Activated CD4-positive, alpha-beta memory T cell treated with anti-CD3 and anti-CD28 coated beads for 36 hours (primary cell): Measurements from ENCODE around the gene KRT71. TPM values are rescaled to one million over a fixed set of nuclear protein-coding genes. Genes with fewer than 3 reads are reported as not detected.

Experiments used
- CTCF ChIA-PET: fragments of 350-600 bp; sonication (Branson Sonifier 250); formaldehyde crosslinking; loops from one replicate; lab custom pipeline; 2021; ENCODE audit warnings: antibody characterized with exemption, inconsistent platforms; lab: Charles Lee
- POLR2A ChIA-PET: fragments of 350-600 bp; sonication (Branson Sonifier 250); formaldehyde crosslinking; loops from one replicate; lab custom pipeline; 2021; ENCODE audit warnings: antibody characterized with exemption; lab: Charles Lee
- DNase-seq: peaks from one replicate; pipeline ENCODE4 v3.0.0-alpha.2; 2020
- H3K27ac Mint-ChIP-seq: one replicate; pipeline ENCODE4 v1.8.0; 2021; ENCODE audit warnings: mixed read lengths
- H3K27me3 Mint-ChIP-seq: one replicate; pipeline ENCODE4 v1.8.0; 2021; ENCODE audit warnings: mixed read lengths
- H3K36me3 Mint-ChIP-seq: one replicate; pipeline ENCODE4 v1.8.0; 2021; ENCODE audit warnings: mixed read lengths
- H3K4me1 Mint-ChIP-seq: one replicate; pipeline ENCODE4 v1.8.0; 2021; ENCODE audit warnings: low read depth, mixed read lengths
- H3K4me3 Mint-ChIP-seq: one replicate; pipeline ENCODE4 v1.8.0; 2021; ENCODE audit warnings: mild to moderate bottlenecking, mixed read lengths
- H3K9me3 Mint-ChIP-seq: one replicate; pipeline ENCODE4 v1.8.0; 2021; ENCODE audit warnings: mixed read lengths
- intact Hi-C: fragments of 100-400 bp; cut with micrococcal nuclease; formaldehyde crosslinking; loops from one replicate; pipeline ENCODE4 v1.15.1; 2023
- total RNA-seq, 2 experiments: library from RNA; stranded (reverse); gene quantifications; one replicate each; pipeline ENCODE4 v1.2.3, GENCODE V29; 2021

Gene KRT71
- total RNA-seq, 2 experiments from 2014 or later = not detected

DNA sequence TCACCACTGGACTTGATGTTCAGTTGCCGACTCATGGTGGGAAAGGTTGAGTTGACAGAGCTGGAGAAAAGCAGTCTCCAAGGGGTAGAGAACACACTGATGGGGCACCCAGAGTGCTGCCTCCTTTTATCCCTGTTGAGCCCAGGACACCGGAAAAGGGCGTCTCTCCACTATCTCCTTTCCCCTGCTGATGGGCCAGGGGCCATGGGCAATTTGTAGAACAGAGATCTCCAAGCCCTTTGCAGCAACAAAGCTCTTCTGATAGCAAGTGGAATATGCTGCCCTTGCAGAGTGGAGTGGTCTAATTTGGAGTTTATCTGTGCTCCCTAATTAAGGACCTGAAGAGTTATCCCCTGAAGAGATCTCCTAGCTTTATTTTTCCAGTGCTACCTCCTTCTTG lies 20.8 kb upstream of the KRT71 start, which contains the start of gene KRT74:
Gene KRT74 (minus strand): TSS at position 101 of the 400 bp plus-strand sequence. CDS start 66 bp downstream, at position 35.
- peaks cover 6% of the 10 kb centered on the region for H3K27me3 Mint-ChIP-seq
- no peak within 1 kb of the TSS for H3K4me3 Mint-ChIP-seq
- no peak within 1 kb of the TSS for H3K27ac Mint-ChIP-seq
- H3K9me3 Mint-ChIP-seq = no peaks in the 10 kb centered on the region
- H3K36me3 Mint-ChIP-seq = no peaks in the 10 kb centered on the region
- no peaks in the 10 kb centered on the region for H3K4me1 Mint-ChIP-seq
- intact Hi-C loops = no loop called here
- POLR2A ChIA-PET = no interaction called here
- CTCF ChIA-PET = interaction anchor here (0.8 kb wide), 1 partner anchor 299 kb away, joined by 3 read pairs; no protein-coding TSS in a partner anchor
- no peak for DNase-seq

DNA sequence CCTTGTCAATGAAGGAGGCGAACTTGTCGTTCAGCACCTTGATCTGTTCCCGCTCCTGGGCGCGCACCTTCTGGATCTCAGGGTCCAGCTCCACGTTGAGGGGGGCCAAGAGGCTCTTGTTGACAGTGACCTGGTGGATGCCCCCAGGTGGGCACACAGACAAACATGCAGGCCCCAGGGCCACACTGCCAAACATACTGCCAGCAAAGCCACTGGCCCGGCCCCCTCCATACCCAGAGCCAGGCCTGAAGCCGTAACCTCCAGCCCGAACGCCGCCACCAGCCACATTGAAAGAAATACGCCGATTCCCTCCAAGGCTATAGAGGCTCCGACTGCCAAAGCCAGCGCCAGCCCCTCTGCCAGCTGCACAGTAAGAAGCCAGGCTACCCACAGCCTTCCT lies 20.4 kb upstream of the KRT71 start:
- CTCF ChIA-PET = interaction anchor here (0.8 kb wide), 1 partner anchor 300 kb away, joined by 3 read pairs; no protein-coding TSS in a partner anchor
- Mint-ChIP-seq H3K4me1 (no peaks in the 10 kb centered on the region), H3K4me3 (no peak overlapping the region), H3K27ac (no peak overlapping the region), H3K36me3 (no peaks in the 10 kb centered on the region), H3K9me3 (no peaks in the 10 kb centered on the region), H3K27me3 (peaks cover 6% of the 10 kb centered on the region)
- intact Hi-C loops = no loop called here
- POLR2A ChIA-PET = no interaction called here
- DNase-seq = no peak

DNA sequence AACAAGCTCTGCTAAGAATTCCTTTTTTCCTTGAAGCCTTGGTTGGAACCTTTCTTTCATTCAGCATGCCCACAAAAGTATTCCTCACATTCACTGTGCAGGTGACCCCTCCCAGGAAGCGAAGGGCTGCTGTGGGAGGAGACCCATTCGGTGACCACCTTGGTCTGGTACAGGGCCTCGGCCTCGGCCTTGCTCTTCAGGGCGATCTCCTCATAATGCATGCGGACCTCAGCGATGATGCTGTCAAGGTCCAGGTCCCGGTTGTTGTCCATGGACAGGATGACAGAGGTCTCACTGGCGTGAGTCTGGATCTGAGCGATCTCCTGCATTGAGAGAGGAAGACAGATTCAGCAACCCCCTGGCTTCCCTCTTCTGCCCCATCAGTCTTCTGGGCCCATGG lies 17.6 kb upstream of the KRT71 start:
- H3K27me3 Mint-ChIP-seq = peaks cover 13% of the 10 kb centered on the region
- no peaks in the 10 kb centered on the region for H3K36me3 Mint-ChIP-seq
- POLR2A ChIA-PET = no interaction called here
- CTCF ChIA-PET = no interaction called here
- DNase-seq = no peak
- H3K27ac Mint-ChIP-seq = no peak overlapping the region
- intact Hi-C loops = no loop called here
- H3K4me3 Mint-ChIP-seq = no peak overlapping the region
- H3K4me1 Mint-ChIP-seq = no peaks in the 10 kb centered on the region
- no peaks in the 10 kb centered on the region for H3K9me3 Mint-ChIP-seq

DNA sequence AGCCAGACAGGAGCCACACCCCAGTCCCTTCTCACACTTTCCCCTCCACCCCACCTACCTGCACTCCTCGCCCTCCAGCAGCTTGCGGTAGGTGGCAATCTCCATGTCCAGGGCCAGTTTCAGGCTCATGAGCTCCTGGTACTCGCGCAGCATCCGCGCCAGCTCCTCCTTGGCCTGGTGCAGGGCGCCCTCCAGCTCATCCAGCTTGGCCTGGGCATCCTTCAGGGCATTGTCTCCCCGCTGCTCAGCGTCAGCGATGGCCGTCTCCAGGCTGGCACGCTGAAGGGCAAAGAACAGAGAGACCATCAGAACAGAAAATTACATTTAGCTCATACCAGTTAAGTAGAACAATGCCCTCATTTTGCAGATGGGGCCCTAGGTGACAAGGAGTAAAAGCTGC lies 15.2 kb upstream of the KRT71 start:
- H3K9me3 Mint-ChIP-seq = no peaks in the 10 kb centered on the region
- H3K4me1 Mint-ChIP-seq = no peaks in the 10 kb centered on the region
- intact Hi-C loops = no loop called here
- H3K36me3 Mint-ChIP-seq = no peaks in the 10 kb centered on the region
- no peak overlapping the region for H3K27ac Mint-ChIP-seq
- no peak overlapping the region for H3K4me3 Mint-ChIP-seq
- no peak for DNase-seq
- ChIA-PET CTCF (interaction anchor here (1.5 kb wide), 1 partner anchor 302 kb away, joined by 4 read pairs; no protein-coding TSS in a partner anchor), POLR2A (no interaction called here)
- H3K27me3 Mint-ChIP-seq = peaks cover 18% of the 10 kb centered on the region

DNA sequence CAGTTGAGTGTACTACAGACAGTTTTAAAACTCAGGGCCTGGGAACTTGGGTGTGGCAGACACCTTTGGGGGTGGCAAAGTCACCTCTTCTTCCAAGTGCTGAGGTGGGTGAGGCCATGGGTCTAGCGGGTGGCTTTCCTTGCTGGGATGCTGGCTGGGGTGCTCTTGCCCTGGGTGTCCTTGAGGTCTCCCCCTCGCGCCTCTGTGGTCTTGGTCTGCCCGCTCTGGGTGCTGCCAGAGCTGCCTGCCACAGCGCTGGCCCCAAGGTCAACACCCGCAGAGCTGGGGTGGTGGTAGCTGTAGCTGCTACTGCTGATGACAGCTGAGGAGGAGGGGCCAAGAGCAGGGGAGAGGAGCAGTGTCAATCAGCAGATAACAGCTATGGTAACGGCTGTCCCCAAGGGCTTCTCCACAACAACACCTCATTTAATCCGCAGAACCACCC lies 13.9 kb upstream of the KRT71 start:
- Mint-ChIP-seq H3K9me3 (no peaks in the 10 kb centered on the region), H3K27ac (no peak overlapping the region), H3K4me1 (no peaks in the 10 kb centered on the region), H3K27me3 (peaks cover 14% of the 10 kb centered on the region), H3K4me3 (no peak overlapping the region), H3K36me3 (no peaks in the 10 kb centered on the region)
- ChIA-PET CTCF (interaction anchor here (1.1 to 1.2 kb wide), 3 partner anchors 299 to 414 kb away, joined by 3 read pairs; no protein-coding TSS in a partner anchor), POLR2A (no interaction called here)
- intact Hi-C loops = no loop called here
- DNase-seq = no peak

DNA sequence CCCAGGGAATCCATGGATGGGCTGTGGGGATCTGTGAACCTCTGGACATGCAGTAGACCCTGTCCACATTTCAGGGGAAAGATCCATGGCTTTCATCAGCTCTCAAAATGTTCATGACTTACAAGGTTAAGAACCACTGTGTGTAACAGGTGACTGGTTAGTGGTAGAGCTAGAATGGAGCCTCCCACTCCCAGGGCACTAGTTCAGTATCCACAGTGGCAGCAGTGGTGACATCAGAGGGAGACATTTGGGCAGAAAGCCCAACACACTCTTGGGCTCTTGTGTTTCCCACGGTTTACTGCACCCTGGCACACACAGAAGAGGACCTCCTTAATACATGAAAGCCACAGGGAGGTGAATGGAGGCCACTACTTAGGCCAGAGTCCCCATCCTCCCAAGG lies 11.6 kb upstream of the KRT71 start:
- ChIA-PET CTCF (no interaction called here), POLR2A (no interaction called here)
- Mint-ChIP-seq H3K4me1 (no peaks in the 10 kb centered on the region), H3K4me3 (no peak overlapping the region), H3K36me3 (no peaks in the 10 kb centered on the region), H3K27me3 (peaks cover 20% of the 10 kb centered on the region), H3K9me3 (no peaks in the 10 kb centered on the region), H3K27ac (no peak overlapping the region)
- intact Hi-C loops = no loop called here
- no peak for DNase-seq

DNA sequence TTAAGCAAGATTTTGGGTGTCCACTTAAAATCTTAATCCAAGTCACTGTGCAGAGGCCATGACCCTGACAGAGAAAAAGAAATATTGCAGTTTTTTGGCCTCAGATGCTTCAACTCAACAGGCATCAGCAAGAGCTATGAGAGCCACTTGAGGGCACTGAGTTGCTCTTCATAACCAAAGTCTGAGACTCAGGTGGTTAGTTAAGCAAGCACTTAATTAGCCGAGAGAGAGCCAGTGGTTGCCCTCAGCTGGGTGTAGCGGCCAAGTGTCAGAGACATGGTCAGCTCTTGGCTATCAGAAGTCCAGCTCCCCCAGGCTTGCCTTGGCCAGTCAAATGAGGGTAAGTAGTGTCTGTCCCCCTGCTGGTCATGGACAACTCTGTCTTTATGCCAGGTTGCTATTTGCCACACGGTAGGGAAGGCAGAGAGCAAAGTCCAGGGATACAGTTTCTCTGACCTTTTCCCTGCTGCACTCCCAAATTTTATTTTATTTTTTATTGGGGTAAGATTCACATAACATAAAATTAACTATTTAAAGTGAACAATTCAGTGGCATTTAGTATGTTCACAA lies 9.0 kb upstream of the KRT71 start:
- no peak overlapping the region for H3K4me3 Mint-ChIP-seq
- no peak for DNase-seq
- H3K4me1 Mint-ChIP-seq = no peaks in the 10 kb centered on the region
- peaks cover 20% of the 10 kb centered on the region for H3K27me3 Mint-ChIP-seq
- no peaks in the 10 kb centered on the region for H3K9me3 Mint-ChIP-seq
- intact Hi-C loops = no loop called here
- CTCF ChIA-PET = interaction anchor here (1.5 kb wide), 1 partner anchor 323 kb away, joined by 4 read pairs; no protein-coding TSS in a partner anchor
- H3K36me3 Mint-ChIP-seq = no peaks in the 10 kb centered on the region
- H3K27ac Mint-ChIP-seq = no peak overlapping the region
- POLR2A ChIA-PET = no interaction called here

DNA sequence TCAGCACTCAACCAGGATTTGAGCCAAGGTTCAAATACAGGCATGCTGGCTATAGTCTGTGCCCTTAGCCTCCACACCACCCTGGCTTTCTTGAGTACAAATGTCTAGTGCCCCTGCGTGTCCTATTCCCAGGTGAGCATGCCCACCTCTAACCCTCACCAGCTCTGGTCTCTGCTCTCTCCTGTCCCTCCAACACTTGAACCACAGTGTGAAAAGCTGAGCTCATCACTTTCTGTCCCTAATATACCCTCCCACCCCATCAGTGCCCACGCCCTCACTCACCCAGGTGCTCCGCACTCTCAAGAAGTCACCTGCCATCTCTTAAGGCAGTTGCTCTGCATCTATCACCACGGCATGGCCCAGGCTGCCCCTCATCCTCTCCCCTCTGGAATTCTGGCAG lies 7.0 kb upstream of the KRT71 start:
- H3K4me1 Mint-ChIP-seq = no peaks in the 10 kb centered on the region
- POLR2A ChIA-PET = no interaction called here
- no peak for DNase-seq

DNA sequence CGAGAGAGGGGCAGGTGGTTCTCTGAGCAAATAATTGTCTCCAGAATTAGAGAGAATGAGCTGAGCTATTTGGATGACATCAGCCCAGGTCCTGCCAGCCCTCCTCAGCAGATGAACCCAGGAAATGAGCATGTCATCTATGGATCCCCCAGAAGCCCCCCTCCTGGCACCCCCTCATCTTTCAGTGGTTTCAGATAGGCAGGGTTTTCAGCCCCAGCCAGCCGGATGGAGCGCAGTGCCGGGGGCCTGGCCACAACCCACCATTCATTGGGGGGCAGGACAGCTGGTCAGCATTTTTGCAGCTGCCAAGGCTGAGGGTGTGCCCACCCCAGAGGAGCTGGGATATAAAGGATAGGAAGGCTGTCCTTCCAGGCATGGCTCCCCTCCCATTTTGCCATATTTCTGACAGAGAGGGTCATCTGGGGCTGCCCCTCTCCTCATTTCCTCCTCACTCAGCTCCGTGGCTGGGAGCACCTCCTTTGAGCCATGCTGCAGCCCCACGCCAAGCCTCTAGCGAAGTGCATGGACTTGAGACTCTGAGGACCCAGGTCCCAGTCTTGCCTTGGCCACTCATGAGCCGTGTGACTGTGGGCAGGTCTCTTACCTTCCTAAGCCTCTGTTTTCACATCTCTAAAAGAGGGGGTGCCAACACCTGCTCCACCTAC lies 6.0 kb upstream of the KRT71 start:
- no peak overlapping the region for H3K27ac Mint-ChIP-seq
- H3K36me3 Mint-ChIP-seq = no peaks in the 10 kb centered on the region
- H3K9me3 Mint-ChIP-seq = no peaks in the 10 kb centered on the region
- no peak overlapping the region for H3K4me3 Mint-ChIP-seq
- ChIA-PET CTCF (no interaction called here), POLR2A (no interaction called here)
- H3K4me1 Mint-ChIP-seq = no peaks in the 10 kb centered on the region
- intact Hi-C loops = no loop called here
- no peak for DNase-seq
- peaks cover 6% of the 10 kb centered on the region for H3K27me3 Mint-ChIP-seq

More for the DNA sequence above, 7.0 kb upstream of the KRT71 start:
- Mint-ChIP-seq H3K4me3 (no peak overlapping the region), H3K36me3 (no peaks in the 10 kb centered on the region), H3K27ac (no peak overlapping the region), H3K27me3 (peaks cover 11% of the 10 kb centered on the region), H3K9me3 (no peaks in the 10 kb centered on the region)
- intact Hi-C loops = no loop called here
- CTCF ChIA-PET = no interaction called here

DNA sequence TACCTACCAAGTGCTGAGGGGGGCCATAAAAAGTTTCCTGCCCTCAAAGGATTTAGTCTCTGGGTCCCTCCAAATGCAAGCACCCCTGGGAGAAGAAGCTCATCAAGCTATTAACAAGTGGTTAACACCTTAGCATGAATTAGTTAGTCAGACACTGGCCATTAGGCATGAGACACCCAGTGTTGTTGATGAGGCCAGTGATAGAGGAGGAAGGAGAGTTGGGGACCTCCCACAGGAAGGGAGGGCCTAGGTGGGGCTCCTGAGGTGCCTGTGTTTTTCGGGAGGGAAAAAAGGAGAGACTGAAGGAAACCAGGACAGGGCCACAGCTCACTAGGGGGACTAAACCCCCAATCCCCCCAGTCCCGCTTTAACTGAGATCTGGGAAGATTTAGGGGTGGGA lies 4.5 kb upstream of the KRT71 start:
- H3K4me3 Mint-ChIP-seq = no peak overlapping the region
- no peak for DNase-seq
- no peak overlapping the region for H3K27ac Mint-ChIP-seq
- no peaks in the 10 kb centered on the region for H3K9me3 Mint-ChIP-seq
- CTCF ChIA-PET = no interaction called here
- no peaks in the 10 kb centered on the region for H3K36me3 Mint-ChIP-seq
- intact Hi-C loops = no loop called here
- H3K27me3 Mint-ChIP-seq = peaks cover 6% of the 10 kb centered on the region
- no peaks in the 10 kb centered on the region for H3K4me1 Mint-ChIP-seq
- POLR2A ChIA-PET = no interaction called here

DNA sequence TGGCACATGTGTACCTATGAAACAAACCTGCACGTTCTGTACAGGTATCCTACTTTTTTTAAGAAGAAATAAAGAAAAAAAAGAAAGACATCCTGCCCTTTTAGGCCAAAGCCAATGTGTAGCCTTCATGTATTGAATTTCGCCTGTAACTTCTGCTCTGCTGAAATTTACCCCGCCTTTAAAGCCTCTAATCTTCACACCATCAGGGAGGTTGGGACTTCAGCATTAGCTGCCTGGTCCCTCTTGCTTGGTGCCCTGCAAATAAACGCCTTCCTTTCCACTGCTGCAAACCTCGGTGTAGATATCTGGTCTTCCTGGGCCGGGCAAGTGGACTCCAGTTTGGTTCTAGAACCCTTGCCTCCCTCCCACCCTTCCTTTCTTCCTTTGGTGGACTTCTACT lies 2.6 kb upstream of the KRT71 start:
- intact Hi-C loops = no loop called here
- CTCF ChIA-PET = no interaction called here
- Mint-ChIP-seq H3K9me3 (no peaks in the 10 kb centered on the region), H3K36me3 (no peaks in the 10 kb centered on the region), H3K4me3 (no peak overlapping the region), H3K4me1 (no peaks in the 10 kb centered on the region), H3K27me3 (peaks cover 4% of the 10 kb centered on the region), H3K27ac (no peak overlapping the region)
- POLR2A ChIA-PET = no interaction called here
- no peak for DNase-seq

DNA sequence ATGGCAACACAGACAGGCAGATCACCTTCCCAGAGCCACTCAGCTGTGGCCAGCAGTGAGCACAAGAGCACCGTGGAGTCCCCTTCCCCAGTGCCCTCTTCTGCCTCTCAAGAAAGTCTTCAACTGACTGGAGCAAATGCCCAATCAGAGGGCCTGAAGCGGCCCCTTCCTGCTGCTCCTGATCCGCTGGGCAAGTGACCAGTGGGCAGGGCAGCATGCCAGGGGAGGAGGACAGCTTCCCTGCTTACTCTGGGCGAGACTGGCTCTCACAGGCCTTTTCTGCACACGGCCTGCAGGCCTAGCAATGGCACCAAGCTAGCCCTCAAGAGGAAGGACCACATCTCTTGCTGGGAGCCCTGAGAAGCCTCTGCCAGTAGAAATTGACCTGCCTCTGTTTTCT lies 890 bp downstream of the KRT71 start:
- no peaks in the 10 kb centered on the region for H3K9me3 Mint-ChIP-seq
- no peak for DNase-seq
- ChIA-PET CTCF (no interaction called here), POLR2A (no interaction called here)
- no peaks in the 10 kb centered on the region for H3K36me3 Mint-ChIP-seq
- no peak overlapping the region for H3K27ac Mint-ChIP-seq
- intact Hi-C loops = no loop called here
- no peaks in the 10 kb centered on the region for H3K4me1 Mint-ChIP-seq
- H3K4me3 Mint-ChIP-seq = no peak overlapping the region
- peaks cover 4% of the 10 kb centered on the region for H3K27me3 Mint-ChIP-seq
